Glutamatergic neuron (in vitro differentiated cells): ENCODE results near the gene CSF3. TPM values are rescaled to one million over a fixed set of nuclear protein-coding genes. Genes with fewer than 3 reads are reported as not detected.

ENCODE experiments used
- DNase-seq: peaks from one replicate; pipeline ENCODE4 v3.0.0; 2022
- H3K27ac Mint-ChIP-seq: one replicate; pipeline ENCODE4 v1.8.0; 2020; ENCODE audit warnings: mild to moderate bottlenecking, mixed read lengths, inconsistent platforms; ENCODE audit not compliant: unreplicated experiment
- H3K27me3 Mint-ChIP-seq: one replicate; pipeline ENCODE4 v1.8.0; 2020; ENCODE audit warnings: mild to moderate bottlenecking, moderate library complexity, mixed read lengths, inconsistent platforms; ENCODE audit not compliant: unreplicated experiment
- H3K36me3 Mint-ChIP-seq: one replicate; pipeline ENCODE4 v1.8.0; 2020; ENCODE audit warnings: mild to moderate bottlenecking, mixed read lengths, inconsistent platforms; ENCODE audit not compliant: unreplicated experiment
- H3K4me1 Mint-ChIP-seq: one replicate; pipeline ENCODE4 v1.8.0; 2020; ENCODE audit warnings: mild to moderate bottlenecking, low read depth, mixed read lengths, inconsistent platforms; ENCODE audit not compliant: unreplicated experiment
- H3K4me3 Mint-ChIP-seq: one replicate; pipeline ENCODE4 v1.8.0; 2020; ENCODE audit warnings: mild to moderate bottlenecking, mixed read lengths, inconsistent platforms; ENCODE audit not compliant: unreplicated experiment
- H3K9me3 Mint-ChIP-seq: one replicate; pipeline ENCODE4 v1.8.0; 2020; ENCODE audit warnings: mild to moderate bottlenecking, moderate library complexity, mixed read lengths, inconsistent platforms; ENCODE audit not compliant: unreplicated experiment
- CTCF ChIP-seq: fragments of 200-600 bp; sonication (generic); IDR thresholded peaks from one replicate; pipeline ENCODE4 v1.5.0; 2021; ENCODE audit not compliant: partially characterized antibody, unreplicated experiment
- total RNA-seq: library from RNA; stranded (reverse); fragmentation: NEBNext Ultra II Directional; extraction: Animal tissue kit (Norgen Biotek cat#: 25700); gene quantifications from one replicate; pipeline ENCODE4 v1.2.1, GENCODE V29; 2021; ENCODE audit not compliant: unreplicated experiment

Gene CSF3
- total RNA-seq, 1 donor from 2014 or later: not detected

GRCh38 chr17:40028595-40028994 lies 13.4 kb downstream of the CSF3 start:
- peaks cover 6% of the 10 kb centered on the region for H3K4me1 Mint-ChIP-seq
- no peak for TF ChIP-seq CTCF

GRCh38 chr17:40031706-40032105 lies 16.5 kb downstream of the CSF3 start:
- Mint-ChIP-seq H3K4me3 (no peak overlapping the region), H3K4me1 (peaks cover 5% of the 10 kb centered on the region), H3K27ac (no peak overlapping the region), H3K27me3 (peaks cover 2% of the 10 kb centered on the region), H3K9me3 (peaks cover 5% of the 10 kb centered on the region), H3K36me3 (peaks cover 5% of the 10 kb centered on the region)
- DNase-seq: no peak
- TF ChIP-seq CTCF: no peak

More at GRCh38 chr17:40028595-40028994, 13.4 kb downstream of the CSF3 start:
- Mint-ChIP-seq H3K9me3 (peaks cover 2% of the 10 kb centered on the region), H3K36me3 (peaks cover under 1% of the 10 kb centered on the region), H3K27me3 (no peaks in the 10 kb centered on the region), H3K4me3 (no peak overlapping the region), H3K27ac (no peak overlapping the region)
- DNase-seq: no peak

GRCh38 chr17:40032322-40033320 lies 17.4 kb downstream of the CSF3 start:
- no peak for DNase-seq
- Mint-ChIP-seq H3K27me3 (peaks cover 4% of the 10 kb centered on the region), H3K4me3 (no peak overlapping the region), H3K27ac (no peak overlapping the region), H3K4me1 (peaks cover 5% of the 10 kb centered on the region), H3K9me3 (peaks cover 5% of the 10 kb centered on the region), H3K36me3 (peaks cover 5% of the 10 kb centered on the region)
- TF ChIP-seq CTCF: no peak

- Mint-ChIP-seq H3K27ac (no peak overlapping the region), H3K4me3 (no peak overlapping the region), H3K27me3 (peaks cover 4% of the 10 kb centered on the region), H3K36me3 (peaks cover 5% of the 10 kb centered on the region), H3K9me3 (peaks cover 5% of the 10 kb centered on the region), H3K4me1 (peaks cover 5% of the 10 kb centered on the region)
- DNase-seq: no peak
- no peak for TF ChIP-seq CTCF
These were observed 18.1 kb downstream of the CSF3 start for GRCh38 chr17:40033339-40033738.

GRCh38 chr17:40034426-40035161 lies 19.4 kb downstream of the CSF3 start:
- Mint-ChIP-seq H3K27me3 (peaks cover 4% of the 10 kb centered on the region), H3K4me3 (no peak overlapping the region), H3K36me3 (peaks cover 5% of the 10 kb centered on the region), H3K9me3 (peaks cover 5% of the 10 kb centered on the region), H3K4me1 (peaks cover 10% of the 10 kb centered on the region), H3K27ac (no peak overlapping the region)
- TF ChIP-seq CTCF: no peak
- no peak for DNase-seq
